ENCODE results near the gene ART3. TPM values are rescaled to one million over a fixed set of nuclear protein-coding genes. Genes with fewer than 3 reads are reported as not detected.

ART3 gene
- total RNA-seq, 4 donors from 2014 or later = 2.1 TPM; not detected in 3

GRCh38 chr4:76096076-76096475, 21.6 kb downstream of the ART3 start:
- 95 to 100% methylated on average over 3 of the region's 3 CpGs for WGBS, 2 donors
- H3K9me3 ChIP-seq = no peaks in the 10 kb centered on the region
- H3K36me3 ChIP-seq = no peaks in the 10 kb centered on the region
- DNase-seq = no peak
- TF ChIP-seq CTCF (IDR thresholded peaks at IDR 0.05) = no peak
- TF ChIP-seq POLR2A (IDR thresholded peaks at IDR 0.05) = no peak
- intact Hi-C loops (cut with DNase I) = no loop called here
- no peak overlapping the region for H3K4me3 ChIP-seq (replicated peaks in 1 of 3)
- no peaks in the 10 kb centered on the region for H3K4me1 ChIP-seq
- no peak overlapping the region for H3K27ac ChIP-seq
- peaks cover 4% of the 10 kb centered on the region for H3K27me3 ChIP-seq

GRCh38 chr4:76105652-76106051, 31.1 kb downstream of the ART3 start:
- Histone ChIP-seq H3K27me3 (peaks cover 7% of the 10 kb centered on the region), H3K27ac (no peak overlapping the region), H3K4me3 (replicated peaks in 1 of 3) (no peak overlapping the region), H3K4me1 (no peaks in the 10 kb centered on the region), H3K9me3 (no peaks in the 10 kb centered on the region), H3K36me3 (no peaks in the 10 kb centered on the region)
- TF ChIP-seq POLR2A (IDR thresholded peaks at IDR 0.05) (no peak), CTCF (IDR thresholded peaks at IDR 0.05) (no peak)
- no peak for DNase-seq
- WGBS, 2 donors = 75 to 81% methylated on average over 3 of the region's 3 CpGs
- intact Hi-C loops (cut with DNase I) = no loop called here

GRCh38 chr4:76106442-76106841, 31.9 kb downstream of the ART3 start:
- no peak for DNase-seq
- Histone ChIP-seq H3K27me3 (no peaks in the 10 kb centered on the region), H3K27ac (no peak overlapping the region), H3K36me3 (no peaks in the 10 kb centered on the region), H3K4me3 (replicated peaks in 1 of 3) (no peak overlapping the region), H3K9me3 (no peaks in the 10 kb centered on the region), H3K4me1 (no peaks in the 10 kb centered on the region)
- intact Hi-C loops (cut with DNase I) = no loop called here
- WGBS, 2 donors = 70% methylated on average over 4 of the region's 4 CpGs
- no peak for TF ChIP-seq CTCF (IDR thresholded peaks at IDR 0.05)
- no peak for TF ChIP-seq POLR2A (IDR thresholded peaks at IDR 0.05)

- Histone ChIP-seq H3K4me1 (no peaks in the 10 kb centered on the region), H3K36me3 (no peaks in the 10 kb centered on the region), H3K27me3 (no peaks in the 10 kb centered on the region), H3K4me3 (replicated peaks in 1 of 3) (no peak overlapping the region), H3K27ac (no peak overlapping the region), H3K9me3 (no peaks in the 10 kb centered on the region)
- WGBS, 2 donors = 52 to 59% methylated on average over 5 of the region's 5 CpGs
- intact Hi-C loops (cut with DNase I) = no loop called here
- TF ChIP-seq CTCF (IDR thresholded peaks at IDR 0.05) = no peak
- DNase-seq = no peak
These were observed 34.1 kb downstream of the ART3 start for GRCh38 chr4:76108467-76109181.

GRCh38 chr4:76116821-76117220, 42.3 kb downstream of the ART3 start:
- Histone ChIP-seq H3K27me3 (no peaks in the 10 kb centered on the region), H3K4me1 (no peaks in the 10 kb centered on the region), H3K4me3 (replicated peaks in 1 of 3) (no peak overlapping the region), H3K27ac (no peak overlapping the region), H3K9me3 (no peaks in the 10 kb centered on the region), H3K36me3 (peaks cover 15 to 25% of the 10 kb centered on the region in 2 donors)
- no peak for DNase-seq
- TF ChIP-seq POLR2A (IDR thresholded peaks at IDR 0.05) (no peak), CTCF (IDR thresholded peaks at IDR 0.05) (no peak)
- intact Hi-C loops (cut with DNase I) = no loop called here
- WGBS, 2 donors = 89 to 97% methylated on average over 1 of the region's 1 CpG

All from thyroid gland (tissue), 4 donors.